GM19193 (cell line): ENCODE measurements around the gene SERP2.

ENCODE experiments used
- POLR2A ChIP-seq: IDR thresholded peaks from 4 replicates; pipeline ENCODE4 v1.6.1; 2011; ENCODE audit not compliant: insufficient read depth, insufficient read length; ENCODE audit errors: extremely low read depth

The SERP2 gene

GRCh38 chr13:44373247-44373600 lies 400 bp upstream of the SERP2 start:
- no peak for TF ChIP-seq POLR2A

- no peak for TF ChIP-seq POLR2A
Measured at GRCh38 chr13:44374348-44374712, 706 bp downstream of the SERP2 start.

- TF ChIP-seq POLR2A = no peak
Measured at GRCh38 chr13:44378277-44378676, 4.7 kb downstream of the SERP2 start.

GRCh38 chr13:44379885-44380284 lies 6.3 kb downstream of the SERP2 start:
- no peak for TF ChIP-seq POLR2A

GRCh38 chr13:44380404-44381165 lies 7.0 kb downstream of the SERP2 start:
- TF ChIP-seq POLR2A = no peak

GRCh38 chr13:44382635-44383145 lies 9.1 kb downstream of the SERP2 start:
- no peak for TF ChIP-seq POLR2A

GRCh38 chr13:44383945-44384344 lies 10.3 kb downstream of the SERP2 start:
- TF ChIP-seq POLR2A = no peak

- TF ChIP-seq POLR2A = no peak
Measured at GRCh38 chr13:44384778-44385177, 11.2 kb downstream of the SERP2 start.

- TF ChIP-seq POLR2A = no peak
Measured at GRCh38 chr13:44385401-44385800, 11.8 kb downstream of the SERP2 start.

- no peak for TF ChIP-seq POLR2A
Measured at GRCh38 chr13:44385847-44386246, 12.2 kb downstream of the SERP2 start.

GRCh38 chr13:44386913-44387556 lies 13.4 kb downstream of the SERP2 start:
- no peak for TF ChIP-seq POLR2A

GRCh38 chr13:44388427-44389059 lies 14.9 kb downstream of the SERP2 start:
- no peak for TF ChIP-seq POLR2A

GRCh38 chr13:44389060-44389666 lies 15.5 kb downstream of the SERP2 start:
- TF ChIP-seq POLR2A = no peak

- no peak for TF ChIP-seq POLR2A
Measured at GRCh38 chr13:44389876-44390275, 16.3 kb downstream of the SERP2 start.

GRCh38 chr13:44393391-44393790 lies 19.8 kb downstream of the SERP2 start:
- no peak for TF ChIP-seq POLR2A
